K562 (cell line): ENCODE results near the gene METRN. TPM values are rescaled to one million over a fixed set of nuclear protein-coding genes. Genes with fewer than 3 reads are reported as not detected.

Source experiments
- CXXC5 ChIP-seq: fragments of 250-450 bp; sonication (Bioruptor Pico); IDR thresholded peaks from 2 replicates; pipeline ENCODE4 v1.8.0; 2022; ENCODE audit warnings: inconsistent platforms, mild to moderate bottlenecking, moderate library complexity
- MEIS2 ChIP-seq: fragments of 450-650 bp; IDR thresholded peaks from 2 replicates; pipeline ENCODE4 v1.6.1; 2014; ENCODE audit warnings: mild to moderate bottlenecking; ENCODE audit not compliant: partially characterized antibody
- ZNF232 ChIP-seq: sonication (generic); formaldehyde crosslinking; IDR thresholded peaks from 2 replicates; pipeline ENCODE4 v1.8.0; 2022; ENCODE audit warnings: mild to moderate bottlenecking, missing genetic modification reagents
- ZNF282 ChIP-seq: sonication (generic); formaldehyde crosslinking; IDR thresholded peaks from 2 replicates; pipeline ENCODE4 v1.8.1; 2023; ENCODE audit warnings: missing genetic modification reagents
- polyA plus RNA-seq, 8 experiments: library from polyadenylated mRNA; depleted of rRNA in 4 of 8; stranded (reverse) in 5 of 8; unstranded in 3 of 8; fragments of >200 nt; fragmentation: Nextera tagmentation in 2 of 8; fragmentation: Illumina TruSeq in 1 of 8; extraction: Ambion mirVana in 2 of 8; extraction: Trizol in 1 of 8; gene quantifications; 2 replicates each; pipeline versions ENCODE4 v1.2.1 to v1.2.3, GENCODE V29; 2011 to 2014; ENCODE audit warnings: inconsistent platforms in 1 of 8, missing spikeins in 1 of 8
- total RNA-seq, 7 experiments: library from RNA; depleted of rRNA in 6 of 7; stranded (reverse); fragments of >200 nt in 6 of 7; fragmentation: Illumina TruSeq in 2 of 7; extraction: Trizol in 2 of 7; gene quantifications; 2 replicates each; pipeline versions ENCODE4 v1.2.1 to v1.2.3, GENCODE V29; 2011 to 2021; ENCODE audit warnings: low replicate concordance in 1 of 7
- TF ChIP-seq, protein P1 (sequence below): sonication (generic); formaldehyde crosslinking; IDR thresholded peaks from 2 replicates; pipeline ENCODE4 v1.8.1; 2023; ENCODE audit warnings: mild to moderate bottlenecking, missing genetic modification reagents, moderate library complexity
- TF ChIP-seq, protein P2 (sequence below): fragments of 250-450 bp; sonication (Bioruptor Pico); IDR thresholded peaks from 2 replicates; pipeline ENCODE4 v1.8.0; 2022; ENCODE audit warnings: moderate library complexity, mild to moderate bottlenecking, inconsistent platforms
- TF ChIP-seq, protein P3 (sequence below): fragments of 250-450 bp; sonication (Bioruptor Pico); IDR thresholded peaks from 2 replicates; pipeline ENCODE4 v1.5.1; 2021; ENCODE audit warnings: mild to moderate bottlenecking
- TF ChIP-seq, protein P4 (sequence below), 2 experiments: fragments of 450-650 bp; formaldehyde crosslinking in 1 of 2; IDR thresholded peaks; 2 replicates each; pipeline versions ENCODE4 v1.4.0 to v1.6.1; 2014 to 2020; ENCODE audit warnings: mild to moderate bottlenecking in 2 of 2, borderline replicate concordance in 1 of 2, low read depth in 1 of 2
- TF ChIP-seq, protein P5 (sequence below): sonication (generic); formaldehyde crosslinking; IDR thresholded peaks from 2 replicates; pipeline ENCODE4 v1.9.0; 2022; ENCODE audit warnings: mild to moderate bottlenecking, missing genetic modification reagents
- TF ChIP-seq, protein P6 (sequence below): sonication (generic); formaldehyde crosslinking; IDR thresholded peaks from 2 replicates; pipeline ENCODE4 v1.8.1; 2022; ENCODE audit warnings: missing genetic modification reagents

METRN gene
- total and polyA plus RNA-seq, 9 of the 15 experiments (the other 6 are each of a cell fraction or from before 2014, with no cell fraction given): 0.20 to 89.8 (median 15.4) TPM

DNA sequence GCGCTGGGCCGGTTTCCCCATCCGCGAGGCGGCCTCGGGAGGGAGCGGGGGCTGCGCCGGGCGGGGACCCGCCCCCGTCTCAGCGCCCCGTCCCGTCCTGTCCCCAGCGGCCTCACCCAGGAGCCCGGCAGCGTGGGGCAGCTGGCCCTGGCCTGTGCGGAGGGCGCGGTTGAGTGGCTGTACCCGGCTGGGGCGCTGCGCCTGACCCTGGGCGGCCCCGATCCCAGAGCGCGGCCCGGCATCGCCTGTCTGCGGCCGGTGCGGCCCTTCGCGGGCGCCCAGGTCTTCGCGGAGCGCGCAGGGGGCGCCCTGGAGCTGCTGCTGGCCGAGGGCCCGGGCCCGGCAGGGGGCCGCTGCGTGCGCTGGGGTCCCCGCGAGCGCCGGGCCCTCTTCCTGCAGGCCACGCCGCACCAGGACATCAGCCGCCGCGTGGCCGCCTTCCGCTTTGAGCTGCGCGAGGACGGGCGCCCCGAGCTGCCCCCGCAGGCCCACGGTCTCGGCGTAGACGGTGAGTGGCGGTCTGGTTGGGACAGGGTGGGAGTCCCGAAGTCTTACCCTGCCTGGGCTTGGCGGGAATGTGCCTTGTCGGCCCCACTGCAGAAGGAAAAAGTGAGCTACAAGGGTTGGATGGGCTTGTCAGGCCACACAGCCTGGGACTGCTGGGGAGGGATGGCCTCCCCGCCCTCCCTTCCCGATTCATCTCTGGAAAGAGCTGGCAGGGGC lies 720 bp downstream of the METRN start (continued):
- TF ChIP-seq, protein P1, sequence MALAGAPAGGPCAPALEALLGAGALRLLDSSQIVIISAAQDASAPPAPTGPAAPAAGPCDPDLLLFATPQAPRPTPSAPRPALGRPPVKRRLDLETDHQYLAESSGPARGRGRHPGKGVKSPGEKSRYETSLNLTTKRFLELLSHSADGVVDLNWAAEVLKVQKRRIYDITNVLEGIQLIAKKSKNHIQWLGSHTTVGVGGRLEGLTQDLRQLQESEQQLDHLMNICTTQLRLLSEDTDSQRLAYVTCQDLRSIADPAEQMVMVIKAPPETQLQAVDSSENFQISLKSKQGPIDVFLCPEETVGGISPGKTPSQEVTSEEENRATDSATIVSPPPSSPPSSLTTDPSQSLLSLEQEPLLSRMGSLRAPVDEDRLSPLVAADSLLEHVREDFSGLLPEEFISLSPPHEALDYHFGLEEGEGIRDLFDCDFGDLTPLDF (CRISPR knock-in tag): 0 out of 2 replicates have a peak, but pooled peaks have one; percentile 31
- TF ChIP-seq, protein P2, sequence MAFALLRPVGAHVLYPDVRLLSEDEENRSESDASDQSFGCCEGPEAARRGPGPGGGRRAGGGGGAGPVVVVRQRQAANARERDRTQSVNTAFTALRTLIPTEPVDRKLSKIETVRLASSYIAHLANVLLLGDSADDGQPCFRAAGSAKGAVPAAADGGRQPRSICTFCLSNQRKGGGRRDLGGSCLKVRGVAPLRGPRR (CRISPR knock-in tag): no peak
- TF ChIP-seq MEIS2 (no peak), CXXC5 (CRISPR knock-in tag) (peak; percentile 84), ZNF232 (no peak), ZNF282 (CRISPR knock-in tag) (0 out of 2 replicates have a peak, but pooled peaks have one; percentile 56)
- TF ChIP-seq, protein P3, sequence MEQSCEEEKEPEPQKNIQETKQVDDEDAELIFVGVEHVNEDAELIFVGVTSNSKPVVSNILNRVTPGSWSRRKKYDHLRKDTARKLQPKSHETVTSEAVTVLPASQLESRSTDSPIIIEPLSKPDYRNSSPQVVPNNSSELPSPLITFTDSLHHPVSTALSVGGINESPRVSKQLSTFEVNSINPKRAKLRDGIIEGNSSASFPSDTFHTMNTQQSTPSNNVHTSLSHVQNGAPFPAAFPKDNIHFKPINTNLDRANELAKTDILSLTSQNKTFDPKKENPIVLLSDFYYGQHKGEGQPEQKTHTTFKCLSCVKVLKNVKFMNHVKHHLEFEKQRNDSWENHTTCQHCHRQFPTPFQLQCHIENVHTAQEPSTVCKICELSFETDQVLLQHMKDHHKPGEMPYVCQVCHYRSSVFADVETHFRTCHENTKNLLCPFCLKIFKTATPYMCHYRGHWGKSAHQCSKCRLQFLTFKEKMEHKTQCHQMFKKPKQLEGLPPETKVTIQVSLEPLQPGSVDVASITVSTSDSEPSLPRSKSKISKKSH (CRISPR knock-in tag): no peak
- TF ChIP-seq, protein P4, sequence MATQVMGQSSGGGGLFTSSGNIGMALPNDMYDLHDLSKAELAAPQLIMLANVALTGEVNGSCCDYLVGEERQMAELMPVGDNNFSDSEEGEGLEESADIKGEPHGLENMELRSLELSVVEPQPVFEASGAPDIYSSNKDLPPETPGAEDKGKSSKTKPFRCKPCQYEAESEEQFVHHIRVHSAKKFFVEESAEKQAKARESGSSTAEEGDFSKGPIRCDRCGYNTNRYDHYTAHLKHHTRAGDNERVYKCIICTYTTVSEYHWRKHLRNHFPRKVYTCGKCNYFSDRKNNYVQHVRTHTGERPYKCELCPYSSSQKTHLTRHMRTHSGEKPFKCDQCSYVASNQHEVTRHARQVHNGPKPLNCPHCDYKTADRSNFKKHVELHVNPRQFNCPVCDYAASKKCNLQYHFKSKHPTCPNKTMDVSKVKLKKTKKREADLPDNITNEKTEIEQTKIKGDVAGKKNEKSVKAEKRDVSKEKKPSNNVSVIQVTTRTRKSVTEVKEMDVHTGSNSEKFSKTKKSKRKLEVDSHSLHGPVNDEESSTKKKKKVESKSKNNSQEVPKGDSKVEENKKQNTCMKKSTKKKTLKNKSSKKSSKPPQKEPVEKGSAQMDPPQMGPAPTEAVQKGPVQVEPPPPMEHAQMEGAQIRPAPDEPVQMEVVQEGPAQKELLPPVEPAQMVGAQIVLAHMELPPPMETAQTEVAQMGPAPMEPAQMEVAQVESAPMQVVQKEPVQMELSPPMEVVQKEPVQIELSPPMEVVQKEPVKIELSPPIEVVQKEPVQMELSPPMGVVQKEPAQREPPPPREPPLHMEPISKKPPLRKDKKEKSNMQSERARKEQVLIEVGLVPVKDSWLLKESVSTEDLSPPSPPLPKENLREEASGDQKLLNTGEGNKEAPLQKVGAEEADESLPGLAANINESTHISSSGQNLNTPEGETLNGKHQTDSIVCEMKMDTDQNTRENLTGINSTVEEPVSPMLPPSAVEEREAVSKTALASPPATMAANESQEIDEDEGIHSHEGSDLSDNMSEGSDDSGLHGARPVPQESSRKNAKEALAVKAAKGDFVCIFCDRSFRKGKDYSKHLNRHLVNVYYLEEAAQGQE (IDR thresholded peaks at IDR 0.05; ENCODE audit: borderline replicate concordance): no peak
- TF ChIP-seq, protein P4 (CRISPR knock-in tag; IDR thresholded peaks at IDR 0.05; ENCODE audit: low read depth): 0 out of 2 replicates have a peak, but pooled peaks have one; percentile 34
- TF ChIP-seq, protein P5, sequence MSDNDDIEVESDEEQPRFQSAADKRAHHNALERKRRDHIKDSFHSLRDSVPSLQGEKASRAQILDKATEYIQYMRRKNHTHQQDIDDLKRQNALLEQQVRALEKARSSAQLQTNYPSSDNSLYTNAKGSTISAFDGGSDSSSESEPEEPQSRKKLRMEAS (CRISPR knock-in tag): peak; percentile 60
- TF ChIP-seq, protein P6, sequence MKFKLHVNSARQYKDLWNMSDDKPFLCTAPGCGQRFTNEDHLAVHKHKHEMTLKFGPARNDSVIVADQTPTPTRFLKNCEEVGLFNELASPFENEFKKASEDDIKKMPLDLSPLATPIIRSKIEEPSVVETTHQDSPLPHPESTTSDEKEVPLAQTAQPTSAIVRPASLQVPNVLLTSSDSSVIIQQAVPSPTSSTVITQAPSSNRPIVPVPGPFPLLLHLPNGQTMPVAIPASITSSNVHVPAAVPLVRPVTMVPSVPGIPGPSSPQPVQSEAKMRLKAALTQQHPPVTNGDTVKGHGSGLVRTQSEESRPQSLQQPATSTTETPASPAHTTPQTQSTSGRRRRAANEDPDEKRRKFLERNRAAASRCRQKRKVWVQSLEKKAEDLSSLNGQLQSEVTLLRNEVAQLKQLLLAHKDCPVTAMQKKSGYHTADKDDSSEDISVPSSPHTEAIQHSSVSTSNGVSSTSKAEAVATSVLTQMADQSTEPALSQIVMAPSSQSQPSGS (CRISPR knock-in tag): no peak
